HCEC 1CT (cell line): ENCODE results near the gene APOL3.
"Not testable (repeated sequence)": the region's sequence is repeated elsewhere in the genome, so short reads cannot be mapped to it uniquely, and the experiment has no call there.

Source experiments
- DNase-seq: peaks from one replicate; pipeline ENCODE4 v3.0.0-alpha.2; 2017

Gene APOL3

GRCh38 chr22:36129071-36129470 is 31.5 kb downstream of the APOL3 start:
- no peak for DNase-seq

DNA sequence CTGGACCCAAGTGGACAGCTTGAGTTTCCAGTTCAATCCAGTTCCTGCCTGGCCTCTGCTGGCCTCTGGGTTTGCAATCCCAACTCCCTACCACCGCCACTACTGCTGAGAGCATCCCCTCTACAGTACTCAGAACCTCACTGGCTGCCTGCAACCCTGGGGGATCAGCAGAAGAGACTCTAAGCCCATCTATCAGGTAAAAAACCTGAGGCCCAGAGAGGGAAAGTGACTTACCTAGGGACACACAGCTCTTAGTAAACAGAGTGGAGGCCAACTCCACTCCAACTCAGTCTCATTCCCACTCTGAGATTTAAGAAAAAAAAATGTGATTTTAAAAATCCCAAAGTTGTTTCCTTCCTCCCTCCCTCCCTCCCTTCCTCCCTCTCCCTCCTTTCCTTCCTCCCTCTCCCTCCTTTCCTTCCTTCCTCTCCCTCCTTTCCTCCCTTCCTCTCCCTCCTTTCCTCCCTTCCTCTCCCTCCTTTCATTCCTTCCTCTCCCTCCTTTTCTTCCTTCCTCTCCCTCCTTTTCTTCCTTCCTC is 34.5 kb downstream of the APOL3 start:
- no peak for DNase-seq

GRCh38 chr22:36125434-36125833 is 35.1 kb downstream of the APOL3 start:
- DNase-seq = no peak

- no peak for DNase-seq
These were observed 35.9 kb downstream of the APOL3 start for GRCh38 chr22:36124666-36125065.

DNA sequence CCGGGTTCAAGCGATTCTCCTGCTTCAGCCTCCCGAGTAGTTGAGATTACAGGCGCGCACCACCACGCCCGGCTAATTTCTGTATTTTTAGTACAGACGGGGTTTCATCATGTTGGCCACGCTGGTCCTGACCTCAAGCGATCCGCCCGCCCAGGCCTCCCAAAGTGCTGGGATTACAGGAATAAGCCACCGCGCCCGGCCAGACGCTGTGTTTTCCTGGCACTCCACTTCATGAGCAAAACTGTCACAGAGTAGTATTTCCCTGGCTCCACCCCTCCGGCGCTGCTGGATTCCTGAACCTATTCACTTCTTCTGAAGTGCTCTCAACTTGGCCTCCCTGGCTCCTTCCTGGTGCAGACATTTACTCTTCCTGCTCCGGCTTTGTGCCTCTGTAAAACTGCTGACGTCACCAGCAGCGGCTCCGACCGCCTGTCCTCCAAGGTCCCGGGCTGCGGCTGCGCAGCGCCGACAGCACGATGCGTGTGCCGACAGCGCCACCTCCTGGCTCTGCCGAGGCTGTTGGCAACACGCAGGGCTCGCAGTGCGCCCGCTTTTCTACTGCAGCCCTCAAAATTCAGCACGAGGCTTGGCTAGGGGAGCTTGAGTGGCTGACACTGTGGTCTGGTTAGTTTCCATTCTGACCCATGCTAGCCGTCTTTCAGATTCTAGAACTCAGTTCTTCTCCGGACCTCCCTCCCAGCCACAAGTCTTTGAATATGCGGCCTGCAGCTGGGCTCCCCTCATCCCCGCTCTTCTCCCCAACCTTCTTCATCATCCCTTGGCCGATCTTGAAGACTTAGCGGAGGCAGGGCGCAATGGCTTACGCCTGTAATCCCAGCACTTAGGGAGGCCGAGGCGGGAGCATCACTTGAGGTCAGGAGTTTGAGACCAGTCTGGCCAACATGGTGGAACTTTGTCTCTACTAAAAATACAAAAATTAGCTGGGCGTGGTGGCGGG is 36.6 kb downstream of the APOL3 start:
- DNase-seq = peak; percentile 92

GRCh38 chr22:36120621-36121351 is 39.8 kb downstream of the APOL3 start:
- DNase-seq = not testable (repeated sequence)

- no peak for DNase-seq
These were observed 43.5 kb downstream of the APOL3 start for GRCh38 chr22:36117053-36117554.

DNA sequence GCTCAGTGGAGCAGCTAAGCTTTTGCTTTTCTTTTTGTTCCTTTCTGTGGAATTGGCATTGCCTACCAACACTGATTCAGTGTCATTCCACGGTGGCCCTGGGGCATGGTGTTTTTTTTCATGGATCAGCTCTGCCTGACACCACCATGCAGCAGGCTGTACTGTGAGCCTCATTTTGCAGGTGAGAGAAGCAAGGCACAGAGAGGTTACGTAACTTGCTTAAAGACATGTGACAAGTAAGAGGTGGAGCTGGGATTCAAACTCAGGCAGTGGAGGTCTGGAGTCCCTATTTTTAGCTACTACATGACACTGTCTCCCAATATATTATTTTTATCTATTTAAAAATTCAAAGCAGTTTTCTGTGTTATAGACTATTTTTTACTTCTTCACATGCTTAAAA is 44.4 kb downstream of the APOL3 start:
- no peak for DNase-seq

GRCh38 chr22:36113121-36113520 is 47.4 kb downstream of the APOL3 start:
- DNase-seq = no peak

DNA sequence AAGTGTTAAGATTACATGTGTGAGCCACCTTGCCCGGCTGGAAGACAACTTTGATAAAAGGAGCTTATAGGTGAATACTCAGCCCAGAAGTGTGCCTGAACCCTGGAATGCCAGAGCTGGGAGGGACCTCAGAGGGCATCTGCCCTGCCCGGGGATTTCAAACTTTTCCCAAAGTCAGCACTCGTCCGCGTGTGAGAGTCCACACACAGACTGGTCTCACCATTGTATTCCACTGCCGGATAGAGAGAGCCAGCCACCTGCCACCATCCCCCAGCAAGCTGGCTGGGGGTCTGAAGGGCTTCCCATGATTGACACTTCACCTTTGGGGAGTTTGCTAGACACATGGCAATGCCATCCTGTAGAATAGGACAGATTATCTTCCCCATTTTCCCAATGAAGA is 49.2 kb downstream of the APOL3 start:
- DNase-seq = no peak

- DNase-seq = no peak
These were observed 50.2 kb downstream of the APOL3 start for GRCh38 chr22:36110306-36110881.

DNA sequence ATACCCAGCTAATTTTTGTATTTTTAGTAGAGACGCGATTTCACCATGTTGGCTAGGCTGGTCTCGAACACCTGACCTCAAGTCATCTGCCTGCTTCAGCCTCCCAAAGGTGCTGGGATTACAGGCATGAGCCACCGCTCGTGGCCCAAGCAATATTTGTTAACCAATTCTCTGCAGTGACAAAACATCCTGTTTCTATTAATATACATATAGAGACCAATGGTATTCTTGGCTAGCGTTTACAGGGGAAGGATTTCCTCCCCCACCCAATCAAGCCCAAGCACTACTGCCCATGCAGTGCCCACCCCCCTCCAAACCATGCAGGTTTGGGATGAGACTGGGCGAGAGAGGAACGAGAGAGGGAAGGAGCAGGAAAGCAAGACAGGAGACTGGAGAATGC is 53.1 kb downstream of the APOL3 start:
- no peak for DNase-seq

DNA sequence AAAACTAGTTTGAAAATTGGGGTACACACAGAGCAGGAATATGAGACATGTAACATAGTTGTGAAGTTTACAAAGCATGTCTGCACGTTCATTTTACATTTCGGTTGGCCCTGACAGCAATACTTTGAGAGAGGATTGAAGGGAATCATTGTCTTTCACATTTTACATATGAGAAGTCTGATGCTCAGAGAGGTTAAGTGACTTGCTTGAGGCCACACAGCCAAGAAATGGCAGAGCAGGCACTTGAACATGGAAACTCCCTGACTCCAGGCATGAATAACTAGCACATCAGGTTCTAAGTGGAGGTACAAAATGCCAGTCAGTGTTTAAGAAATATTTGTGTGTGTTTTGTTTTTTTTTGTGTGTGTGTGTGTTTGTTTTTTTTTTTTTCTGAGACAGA is 53.6 kb downstream of the APOL3 start:
- no peak for DNase-seq

- DNase-seq = peak; percentile 30
These were observed 55.6 kb downstream of the APOL3 start for GRCh38 chr22:36104988-36105387.

DNA sequence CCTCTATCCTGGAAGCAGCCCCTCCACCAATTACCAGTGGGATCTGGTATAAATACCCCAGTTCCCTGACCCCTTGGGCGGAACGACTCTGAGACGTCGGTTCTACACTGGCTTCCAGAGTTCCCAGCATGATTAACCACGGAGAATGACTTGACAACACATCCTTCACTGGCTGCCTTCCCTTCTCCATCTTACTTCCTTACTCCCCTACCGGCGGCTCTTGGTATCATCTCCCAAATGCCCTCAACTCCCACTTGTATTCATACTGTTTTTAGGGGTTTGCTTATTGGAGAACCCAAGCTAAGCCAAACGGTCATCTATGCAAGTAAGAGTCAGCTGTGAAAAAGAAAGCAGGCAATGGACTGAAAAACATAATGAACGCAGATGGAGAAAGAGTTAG is 56.1 kb downstream of the APOL3 start:
- no peak for DNase-seq

DNA sequence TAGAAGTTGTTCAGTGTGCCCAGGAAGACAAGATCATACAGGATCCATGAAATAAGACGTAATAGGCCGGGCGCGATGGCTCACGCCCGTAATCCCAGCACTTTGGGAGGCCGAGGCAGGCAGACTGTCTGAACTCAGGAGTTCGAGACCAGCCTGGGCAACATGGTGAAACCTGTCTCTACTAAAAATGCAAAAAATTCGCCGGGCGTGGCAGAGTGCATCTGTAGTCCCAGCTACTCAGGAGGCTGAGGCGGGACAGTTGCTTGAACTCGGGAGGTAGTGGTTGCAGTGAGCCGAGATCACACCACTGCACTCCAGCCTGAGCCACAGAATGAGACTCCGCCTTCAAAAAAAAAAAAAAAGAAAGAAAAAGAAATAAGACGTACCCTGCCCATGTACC is 56.7 kb downstream of the APOL3 start:
- DNase-seq = no peak

- no peak for DNase-seq
These were observed 57.6 kb downstream of the APOL3 start for GRCh38 chr22:36102995-36103394.

- DNase-seq = no peak
These were observed 58.8 kb downstream of the APOL3 start for GRCh38 chr22:36101756-36102155.

DNA sequence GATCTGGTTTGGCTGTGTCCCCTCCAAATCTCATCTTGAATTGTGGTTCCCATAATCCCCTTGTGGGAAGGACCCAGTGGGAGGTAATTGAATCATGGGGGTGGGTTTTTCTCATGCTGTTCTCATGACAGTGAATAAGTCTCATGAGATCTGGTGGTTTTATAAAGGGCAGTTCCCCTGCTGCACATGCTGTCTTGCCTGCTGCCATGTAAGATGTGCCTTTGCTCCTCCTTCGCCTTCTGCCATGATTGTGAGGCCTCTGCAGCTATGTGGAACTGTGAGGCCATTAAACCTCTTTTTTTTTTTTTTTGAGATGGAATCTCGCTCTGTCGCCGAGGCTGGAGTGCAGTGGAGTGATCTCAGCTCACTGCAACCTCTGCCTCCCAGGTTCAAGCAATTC is 59.6 kb downstream of the APOL3 start:
- not testable (repeated sequence) for DNase-seq

GRCh38 chr22:36100134-36100824 is 60.3 kb downstream of the APOL3 start:
- no peak for DNase-seq

GRCh38 chr22:36099561-36099960 is 61.0 kb downstream of the APOL3 start:
- not testable (repeated sequence) for DNase-seq

DNA sequence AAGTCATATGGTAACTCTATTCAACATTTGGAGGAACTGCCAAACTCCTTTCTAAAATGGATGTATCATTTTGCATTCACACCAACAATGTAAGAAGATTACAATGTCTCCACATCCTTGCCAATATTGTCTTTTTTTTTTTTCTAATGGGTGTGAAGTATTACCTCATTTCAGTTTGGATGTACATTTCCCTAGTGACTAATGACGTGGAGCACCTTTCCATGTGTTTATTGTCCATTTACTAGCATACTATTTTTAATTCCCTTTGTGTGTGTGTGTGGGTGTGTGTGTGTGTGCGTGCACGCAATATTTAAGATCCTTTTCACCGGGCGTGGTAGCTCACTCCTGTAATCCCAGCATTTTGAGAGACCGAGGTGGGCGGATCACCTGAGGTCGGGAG is 62.7 kb downstream of the APOL3 start:
- no peak for DNase-seq

GRCh38 chr22:36090772-36091171 is 69.8 kb downstream of the APOL3 start:
- DNase-seq = not testable (repeated sequence)
